GM21528 (cell line): ENCODE results near the gene PRDM10.

ENCODE experiments used
- ATAC-seq: cut with Tn5 transposase; IDR thresholded peaks from one replicate; pipeline ENCODE4 v1.9.1; 2021; ENCODE audit warnings: mild to moderate bottlenecking, moderate library complexity; ENCODE audit not compliant: unreplicated experiment, low FRiP score

PRDM10 gene

GRCh38 chr11:130008326-130008725, 5.7 kb upstream of the PRDM10 start:
- no peak for ATAC-seq

GRCh38 chr11:130006929-130007328, 4.3 kb upstream of the PRDM10 start:
- no peak for ATAC-seq

- ATAC-seq, result peak; percentile 27
These were observed 1.0 kb upstream of the PRDM10 start for GRCh38 chr11:130003717-130004001.

DNA sequence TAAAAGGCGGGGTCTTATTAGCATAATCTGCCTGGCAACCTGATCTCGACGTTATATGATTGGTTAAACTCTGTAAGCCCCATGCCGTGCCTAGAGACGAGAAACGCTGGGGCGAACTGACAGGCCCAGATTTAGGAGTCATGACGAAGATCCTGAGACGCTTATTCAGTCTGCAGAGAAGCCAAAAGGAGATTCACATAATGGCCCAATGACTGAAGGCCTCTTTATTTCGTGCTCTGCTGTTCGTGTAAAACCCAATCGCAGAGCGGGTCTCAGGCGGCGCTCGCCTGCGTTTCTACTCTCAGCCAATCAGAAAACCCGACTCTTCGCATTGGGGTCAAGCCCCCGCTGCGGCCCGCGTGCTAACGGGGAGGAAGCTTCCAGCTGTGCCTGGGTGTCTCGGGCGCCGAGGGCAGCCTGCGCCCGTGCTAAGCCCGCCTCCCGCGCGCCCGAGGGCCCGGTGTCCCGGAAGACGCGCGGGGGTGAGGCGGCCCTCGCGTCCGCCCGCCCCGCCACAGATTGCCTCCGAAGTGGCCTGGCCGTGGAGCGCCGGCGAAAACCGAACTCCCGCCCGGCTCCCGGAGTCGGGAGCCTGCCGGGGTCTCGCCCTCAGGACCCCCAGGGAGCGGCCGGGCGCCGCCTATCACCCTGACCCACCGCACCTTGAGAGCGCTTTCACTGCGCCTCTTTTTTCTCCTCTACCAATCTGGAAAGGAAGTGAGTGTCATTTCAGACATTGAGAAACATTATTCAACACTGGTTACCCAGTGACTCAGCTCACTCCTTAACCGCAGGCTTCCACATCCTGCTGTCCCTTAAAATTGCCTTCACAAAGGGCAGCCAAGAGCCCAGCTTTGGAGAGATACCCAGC, 446 bp upstream of the PRDM10 start:
- ATAC-seq, result peak; percentile 86

- peak; percentile 33 for ATAC-seq
These were observed 929 bp downstream of the PRDM10 start for GRCh38 chr11:130001461-130002351.

DNA sequence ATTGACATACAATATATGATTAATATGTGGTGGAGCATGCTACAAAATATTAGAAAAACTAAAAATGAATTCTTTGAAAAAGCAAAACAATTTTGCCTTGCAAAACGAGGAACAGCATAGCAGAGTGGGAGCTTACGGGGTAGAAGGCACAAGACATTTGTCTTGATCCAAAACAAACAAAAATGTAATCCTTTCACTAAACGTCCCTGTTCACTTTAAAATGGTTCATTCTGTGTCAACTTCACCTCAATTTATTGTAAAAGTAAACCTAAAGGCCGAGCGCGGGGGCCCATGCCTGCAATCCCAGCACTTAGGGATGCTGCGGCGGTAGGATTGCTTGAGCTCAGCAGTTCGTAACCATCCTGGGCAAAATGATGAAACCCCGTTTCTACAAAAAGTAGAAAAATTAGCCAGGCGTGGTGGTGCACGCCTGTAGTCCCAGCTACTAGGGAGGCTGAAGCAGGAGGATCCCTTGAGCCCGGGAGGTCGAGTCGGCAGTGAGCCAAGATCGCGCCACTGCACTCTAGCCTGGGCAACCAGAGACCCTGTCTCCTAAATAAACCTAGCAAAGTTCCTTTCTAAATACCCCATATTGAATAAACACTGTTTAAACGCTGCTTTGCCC, 2.0 kb downstream of the PRDM10 start:
- ATAC-seq, result no peak

DNA sequence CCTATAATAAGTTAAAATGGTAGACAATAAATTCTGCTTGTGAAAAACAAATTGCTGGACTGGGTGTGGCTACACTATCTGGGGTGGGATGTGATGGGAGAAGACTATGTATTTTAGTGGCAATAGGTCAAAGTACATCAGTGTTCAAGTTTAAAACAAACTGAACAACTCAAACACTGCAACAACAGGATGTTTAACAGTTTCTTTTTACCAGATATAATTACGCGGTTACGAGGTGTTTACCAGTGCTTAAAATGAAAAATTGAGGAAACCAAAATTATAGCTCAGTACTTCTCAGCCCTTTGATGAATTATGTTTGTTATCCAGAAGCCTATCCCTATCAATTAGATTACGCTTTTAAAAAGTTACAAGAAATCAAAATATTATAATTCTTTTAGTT, 3.2 kb downstream of the PRDM10 start:
- no peak for ATAC-seq

GRCh38 chr11:129998905-129999304, 3.7 kb downstream of the PRDM10 start:
- no peak for ATAC-seq

DNA sequence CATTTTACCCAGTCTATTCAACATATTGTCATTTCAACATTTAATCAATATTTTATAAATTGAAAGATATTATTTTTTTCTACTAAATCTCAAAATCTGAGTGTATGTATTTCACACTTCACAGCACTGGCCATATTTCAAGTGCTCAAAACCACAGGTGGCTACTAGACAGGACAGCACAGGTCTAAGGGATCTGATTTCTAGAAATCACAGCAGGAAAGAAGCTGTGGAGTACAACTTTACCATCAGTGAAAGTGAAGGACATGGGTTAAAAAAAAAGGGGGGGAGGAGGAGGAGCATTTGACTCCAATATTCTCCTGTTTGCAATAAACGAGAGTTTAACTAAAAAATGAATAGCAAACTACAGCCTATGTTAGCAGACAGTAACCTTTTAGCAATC, 4.5 kb downstream of the PRDM10 start:
- ATAC-seq, result no peak

DNA sequence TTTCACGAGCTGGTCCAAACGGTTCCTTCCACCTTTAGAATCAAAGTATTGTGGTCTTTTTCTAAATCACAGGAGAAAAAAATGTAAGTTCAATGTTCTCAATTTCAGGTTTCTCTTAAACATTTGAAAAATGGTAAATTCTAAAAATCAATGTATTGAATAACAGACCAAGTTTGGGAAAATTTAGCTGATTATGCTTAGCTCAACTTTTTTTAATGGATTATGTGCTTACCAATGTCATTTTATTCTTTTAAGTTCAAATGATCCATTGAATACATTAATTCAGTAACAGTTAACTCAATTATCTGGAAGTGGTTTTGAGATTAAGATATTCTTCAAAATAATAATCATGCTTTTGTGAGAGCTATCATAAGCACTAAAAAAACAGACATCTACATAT, 5.1 kb downstream of the PRDM10 start:
- ATAC-seq, result no peak

GRCh38 chr11:129996113-129996870, 6.3 kb downstream of the PRDM10 start:
- ATAC-seq, result no peak

- ATAC-seq, result no peak
These were observed 7.5 kb downstream of the PRDM10 start for GRCh38 chr11:129995163-129995562.

DNA sequence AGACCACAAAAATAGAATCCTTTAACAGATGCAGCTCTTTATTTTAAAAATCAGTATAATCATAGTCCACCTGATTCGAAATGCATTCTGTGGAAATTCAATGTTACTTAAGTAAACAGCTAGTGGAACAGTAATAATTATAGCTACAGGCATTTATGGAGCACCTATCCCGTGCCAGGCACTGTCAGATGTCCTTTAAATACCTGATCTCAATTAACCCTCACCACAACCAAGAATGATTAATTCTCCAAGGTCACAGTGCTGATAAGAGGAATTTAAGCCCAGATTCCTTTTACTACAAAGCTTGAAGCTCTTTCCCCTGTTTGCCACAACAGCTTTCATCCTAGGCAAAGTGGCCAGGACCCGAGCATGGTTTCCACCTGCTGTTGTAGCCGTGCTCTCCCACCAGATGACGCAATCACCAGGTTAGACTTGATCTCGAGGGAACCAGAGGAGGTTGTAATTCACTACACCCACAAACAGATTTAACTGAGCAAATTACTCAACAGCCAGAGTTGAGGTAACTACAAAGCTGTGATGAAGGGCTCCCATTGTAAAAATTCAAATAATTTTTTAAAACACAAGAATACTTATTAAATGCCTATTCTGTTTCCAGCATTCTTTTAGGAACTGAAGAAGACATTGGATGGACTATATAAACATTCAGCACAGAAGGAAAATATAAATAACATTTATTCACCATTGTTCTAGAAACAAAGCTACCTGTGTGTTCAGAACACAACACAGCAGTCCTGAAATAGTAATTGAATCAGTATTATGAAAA, 10.3 kb downstream of the PRDM10 start:
- no peak for ATAC-seq

DNA sequence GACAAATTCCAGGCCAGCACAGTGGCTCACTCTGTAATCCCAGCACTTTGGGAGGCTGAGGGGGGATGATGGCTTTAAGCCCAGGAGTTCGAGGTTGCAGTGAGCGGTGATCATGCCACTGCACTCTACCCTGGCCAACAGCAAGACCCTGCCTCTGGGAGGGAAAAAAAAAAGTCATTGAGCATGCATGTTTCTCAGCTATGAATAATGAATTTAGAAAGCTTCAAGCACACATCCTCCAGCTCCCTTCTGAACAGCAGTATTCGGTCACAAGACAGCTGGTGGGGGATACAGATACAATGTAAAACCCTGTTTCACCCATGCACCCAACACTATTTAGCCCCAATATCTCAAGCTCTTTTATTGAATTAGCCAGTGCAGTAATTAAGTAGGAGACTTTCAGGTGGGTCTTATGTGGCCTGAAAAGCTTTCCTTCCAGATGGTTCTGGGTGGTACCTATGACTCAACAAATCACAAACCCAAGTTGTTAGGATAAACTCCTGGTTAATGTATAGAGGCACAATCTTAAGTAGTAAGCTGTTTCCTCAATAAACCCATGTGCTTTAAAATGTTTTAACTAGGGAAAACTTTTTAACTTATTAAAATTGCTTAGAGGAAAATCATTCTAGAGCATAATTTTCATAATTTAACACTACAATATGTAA, 13.4 kb downstream of the PRDM10 start:
- ATAC-seq, result no peak

GRCh38 chr11:129987950-129988349, 14.7 kb downstream of the PRDM10 start:
- ATAC-seq, result no peak

- no peak for ATAC-seq
These were observed 16.8 kb downstream of the PRDM10 start for GRCh38 chr11:129985823-129986222.

DNA sequence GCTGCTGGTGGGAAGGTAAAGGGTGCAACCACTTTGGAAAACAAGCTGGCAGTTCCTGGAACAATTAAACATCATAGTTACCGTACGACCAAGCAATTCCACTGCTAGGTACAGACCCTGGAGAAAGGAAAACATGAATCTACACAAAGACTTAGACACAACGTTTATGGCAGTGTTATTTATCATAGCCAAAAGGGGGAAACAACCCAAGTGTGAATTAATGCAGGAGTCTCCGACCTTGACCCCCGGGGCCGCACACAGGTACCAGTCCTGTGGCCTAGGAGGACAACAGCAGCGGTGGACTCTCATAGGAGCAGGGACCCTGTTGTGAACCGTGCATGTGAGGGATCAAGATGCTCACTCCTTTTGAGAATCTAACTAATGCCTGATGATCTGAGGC, 22.5 kb downstream of the PRDM10 start:
- ATAC-seq, result no peak

- ATAC-seq, result no peak
These were observed 23.5 kb downstream of the PRDM10 start for GRCh38 chr11:129979046-129979605.

- ATAC-seq, result no peak
These were observed 24.2 kb downstream of the PRDM10 start for GRCh38 chr11:129978447-129978846.
